Measurements from ENCODE around the gene DOCK4.
A peak's percentile ranks its signal among the peaks of the same experiment; 100 is the strongest.

The DOCK4 gene

GRCh38 chr7:112105584-112106530 lies 100.3 kb downstream of the DOCK4 start:
- DNase-seq: no peak

- no peak for DNase-seq
Measured at GRCh38 chr7:112104120-112104519, 102.1 kb downstream of the DOCK4 start.

- DNase-seq: no peak
Measured at GRCh38 chr7:112103246-112103645, 103.0 kb downstream of the DOCK4 start.

- DNase-seq: no peak
Measured at GRCh38 chr7:112101201-112101846, 104.9 kb downstream of the DOCK4 start.

- no peak for DNase-seq
Measured at GRCh38 chr7:112097524-112097923, 108.7 kb downstream of the DOCK4 start.

- DNase-seq: no peak
Measured at GRCh38 chr7:112093409-112093808, 112.8 kb downstream of the DOCK4 start.

GRCh38 chr7:112092709-112093395 lies 113.3 kb downstream of the DOCK4 start:
- DNase-seq: no peak

- DNase-seq: no peak
Measured at GRCh38 chr7:112092306-112092705, 113.9 kb downstream of the DOCK4 start.

GRCh38 chr7:112091768-112092167 lies 114.4 kb downstream of the DOCK4 start:
- no peak for DNase-seq

GRCh38 chr7:112089551-112089950 lies 116.6 kb downstream of the DOCK4 start:
- no peak for DNase-seq

- DNase-seq: no peak
Measured at GRCh38 chr7:112088484-112089016, 117.6 kb downstream of the DOCK4 start.

GRCh38 chr7:112086496-112087254 lies 119.5 kb downstream of the DOCK4 start:
- DNase-seq: no peak

GRCh38 chr7:112084520-112084971 lies 121.7 kb downstream of the DOCK4 start:
- DNase-seq: no peak

GRCh38 chr7:112083776-112084355 lies 122.3 kb downstream of the DOCK4 start:
- no peak for DNase-seq

GRCh38 chr7:112082306-112082705 lies 123.9 kb downstream of the DOCK4 start:
- no peak for DNase-seq

- no peak for DNase-seq
Measured at GRCh38 chr7:112081778-112082177, 124.4 kb downstream of the DOCK4 start.

- DNase-seq: no peak
Measured at GRCh38 chr7:112080978-112081377, 125.2 kb downstream of the DOCK4 start.

GRCh38 chr7:112080441-112080840 lies 125.8 kb downstream of the DOCK4 start:
- DNase-seq: peak; percentile 66

GRCh38 chr7:112079673-112080072 lies 126.5 kb downstream of the DOCK4 start:
- DNase-seq: no peak

GRCh38 chr7:112079122-112079521 lies 127.1 kb downstream of the DOCK4 start:
- DNase-seq: no peak

GRCh38 chr7:112076324-112076723 lies 129.9 kb downstream of the DOCK4 start:
- no peak for DNase-seq

GRCh38 chr7:112074464-112074863 lies 131.7 kb downstream of the DOCK4 start:
- DNase-seq: no peak
